Endothelial cell of umbilical vein (primary cell): ENCODE data around the gene ANKS1B. TPM values are rescaled to one million over a fixed set of nuclear protein-coding genes. Genes with fewer than 3 reads are reported as not detected.

ENCODE experiments used
- BruUV-seq: library from RNA; stranded (reverse); fragments of 400-500 nt; replicated peaks from 2 replicates; lab custom pipeline; 2021; lab: Mats Ljungman, UMichigan
- CTCF ChIA-PET: fragments of 300-600, 350-600 bp; sonication (Branson Sonifier 250); formaldehyde crosslinking; loops from one replicate; lab custom pipeline; 2021; ENCODE audit warnings: antibody characterized with exemption, inconsistent platforms; lab: Charles Lee
- POLR2A ChIA-PET: fragments of 300-600, 350-600 bp; sonication (Branson Sonifier 250); formaldehyde crosslinking; loops from one replicate; lab custom pipeline; 2021; ENCODE audit warnings: antibody characterized with exemption, inconsistent platforms; lab: Charles Lee
- DNase-seq: peaks from one replicate; pipeline ENCODE4 v3.0.0-alpha.2; 2011; ENCODE audit warnings: low read depth, low spot score
- FAIRE-seq: peaks from 2 replicates; lab custom pipeline; 2011; peaks lifted over from hg19 to GRCh38; lab: Jason Lieb, UNC
- H2AFZ ChIP-seq: 2 replicates; pipeline ENCODE4 v1.6.0; 2012; ENCODE audit warnings: low read depth, low read length, control low read depth, inconsistent platforms
- H3K27ac ChIP-seq: 2 replicates; pipeline ENCODE4 v1.5.1; 2011; ENCODE audit warnings: low read depth, mild to moderate bottlenecking, control low read depth, low read length, moderate library complexity; ENCODE audit not compliant: insufficient read depth
- H3K27me3 ChIP-seq, 2 experiments: 2 replicates each; pipeline versions ENCODE4 v1.6.0 to v1.6.1; 2011; ENCODE audit warnings: low read length in 2 of 2, mixed read lengths in 1 of 2; ENCODE audit not compliant: control insufficient read depth in 2 of 2, insufficient read depth in 2 of 2
- H3K36me3 ChIP-seq, 2 experiments: 2 replicates in 1 of 2; 3 replicates in 1 of 2; pipeline ENCODE4 v1.5.1; 2011; ENCODE audit warnings: low read length in 2 of 2, mild to moderate bottlenecking in 1 of 2, moderate library complexity in 1 of 2; ENCODE audit not compliant: control insufficient read depth in 2 of 2, insufficient read depth in 2 of 2; ENCODE audit errors: extremely low read depth in 1 of 2
- H3K4me1 ChIP-seq: 3 replicates; pipeline ENCODE4 v1.5.1; 2011; ENCODE audit warnings: mild to moderate bottlenecking, low read length; ENCODE audit not compliant: control insufficient read depth, insufficient read depth; ENCODE audit errors: extremely low read depth
- H3K4me2 ChIP-seq: 2 replicates; pipeline ENCODE4 v1.6.1; 2011; ENCODE audit warnings: low read length, control low read depth, mixed read lengths; ENCODE audit not compliant: insufficient read depth
- H3K4me3 ChIP-seq, 3 experiments: fragments of 200-600 bp in 1 of 3; sonication (generic), shearing (Covaris generic) in 1 of 3; replicated peaks in 1 of 3; 2 replicates each; pipeline ENCODE4 v1.5.1; 2011 to 2016; ENCODE audit warnings: control low read depth in 3 of 3, low read length in 3 of 3, mild to moderate bottlenecking in 2 of 3, inconsistent platforms in 1 of 3, low read depth in 1 of 3, moderate library complexity in 1 of 3; ENCODE audit not compliant: insufficient read depth in 1 of 3
- H3K79me2 ChIP-seq: 2 replicates; pipeline ENCODE4 v1.6.0; 2012; ENCODE audit warnings: low read length, inconsistent platforms; ENCODE audit not compliant: control insufficient read depth, insufficient read depth
- H3K9ac ChIP-seq: replicated peaks from 2 replicates; pipeline ENCODE3; 2011; ENCODE audit warnings: low read length, control low read depth; ENCODE audit not compliant: insufficient read depth; ENCODE audit errors: extremely low read depth
- H3K9me1 ChIP-seq: replicated peaks from 3 replicates; pipeline ENCODE4 v1.6.0; 2011; ENCODE audit warnings: mild to moderate bottlenecking, low read length; ENCODE audit not compliant: control insufficient read depth, insufficient read depth; ENCODE audit errors: extremely low read depth
- H3K9me3 ChIP-seq: replicated peaks from 2 replicates; pipeline ENCODE4 v1.5.1; 2012; ENCODE audit warnings: low read length, inconsistent platforms; ENCODE audit not compliant: control insufficient read depth, insufficient read depth
- H4K20me1 ChIP-seq: replicated peaks from 2 replicates; pipeline ENCODE3; 2011; ENCODE audit warnings: mild to moderate bottlenecking, low read length; ENCODE audit not compliant: control insufficient read depth, insufficient read depth; ENCODE audit errors: extremely low read depth
- CTCF ChIP-seq, 2 donors: IDR thresholded peaks; 1 replicate in 1 of 2; 2 replicates in 1 of 2; pipeline ENCODE4 v1.5.1; 2011; ENCODE audit warnings: low read length in 2 of 2, mild to moderate bottlenecking in 2 of 2, moderate library complexity in 2 of 2, control low read depth in 1 of 2, inconsistent platforms in 1 of 2, low read depth in 1 of 2; ENCODE audit not compliant: insufficient read depth in 1 of 2; ENCODE audit errors: extremely low read depth in 1 of 2
- EZH2 ChIP-seq: IDR thresholded peaks from 2 replicates; pipeline ENCODE4 v1.6.1; 2012; ENCODE audit warnings: borderline replicate concordance, low read depth, mild to moderate bottlenecking, moderate library complexity, low read length, inconsistent platforms; ENCODE audit not compliant: severe bottlenecking
- FOS ChIP-seq: IDR thresholded peaks from 2 replicates; pipeline ENCODE4 v1.6.1; 2011; ENCODE audit warnings: mild to moderate bottlenecking, low read length, moderate library complexity, borderline replicate concordance; ENCODE audit not compliant: insufficient read depth
- GATA2 ChIP-seq: IDR thresholded peaks from 2 replicates; pipeline ENCODE4 v1.7.0; 2011; ENCODE audit warnings: low read depth, mild to moderate bottlenecking, moderate library complexity, mixed read lengths, low read length; ENCODE audit not compliant: insufficient read length, insufficient read depth
- JUN ChIP-seq: IDR thresholded peaks from 2 replicates; pipeline ENCODE4 v1.6.1; 2011; ENCODE audit warnings: borderline replicate concordance, low read depth; ENCODE audit not compliant: insufficient read length, insufficient read depth
- MYC ChIP-seq: IDR thresholded peaks from one replicate; pipeline ENCODE4 v1.6.1; 2011; ENCODE audit warnings: mild to moderate bottlenecking, low read depth, low read length
- POLR2A ChIP-seq: IDR thresholded peaks from 2 replicates; pipeline ENCODE4 v1.6.1; 2012; ENCODE audit warnings: low read depth, mild to moderate bottlenecking, control low read depth, low read length
- POLR2AphosphoS5 ChIP-seq: IDR thresholded peaks from 2 replicates; pipeline ENCODE4 v1.6.1; 2012; ENCODE audit warnings: low read depth, mild to moderate bottlenecking, control low read depth, low read length, moderate library complexity; ENCODE audit not compliant: insufficient read depth
- dilution Hi-C: fragments of 300-500 bp; cut with MboI; formaldehyde crosslinking; loops from one replicate; pipeline ENCODE4 v1.15.0; 2019; ENCODE audit warnings: low sequenced_read_pairs; ENCODE audit not compliant: extremely low pct_ligation_motif_present
- intact Hi-C: fragments of 100-400 bp; cut with micrococcal nuclease; formaldehyde crosslinking; loops from one replicate; pipeline ENCODE4 v1.10.0; 2022
- polyA plus RNA-seq, 4 experiments: library from polyadenylated mRNA; depleted of rRNA in 3 of 4; stranded (reverse) in 3 of 4; unstranded in 1 of 4; fragments of >200 nt; gene quantifications; 2 replicates each; pipeline versions ENCODE4 v1.2.1 to v1.2.3, GENCODE V29; 2011 to 2012; ENCODE audit warnings: missing spikeins in 1 of 4
- total RNA-seq: library from RNA; stranded (reverse); gene quantifications from 2 replicates; pipeline ENCODE4 v1.2.3, GENCODE V29; 2021
- TF ChIP-seq, protein P1 (sequence below): IDR thresholded peaks from 2 replicates; pipeline ENCODE4 v1.6.1; 2011; ENCODE audit not compliant: insufficient read depth, insufficient read length

ANKS1B gene
- total and polyA plus RNA-seq, 2 donors (not counting 3 experiments of a cell fraction or from before 2014, with no cell fraction given), result 0.15 to 0.38 TPM

GRCh38 chr12:99981639-99982190 lies 3.0 kb downstream of the ANKS1B start:
- BruUV-seq, result no TSS peak
- Histone ChIP-seq H2AFZ (no peak overlapping the region), H3K9me3 (no peaks in the 10 kb centered on the region), H3K79me2 (no peaks in the 10 kb centered on the region), H3K9me1 (no peaks in the 10 kb centered on the region), H3K4me2 (no peak overlapping the region), H3K36me3 (no peaks in the 10 kb centered on the region), H3K27ac (no peak overlapping the region), H3K4me3 (no peak overlapping the region), H3K4me1 (peaks cover 7% of the 10 kb centered on the region), H3K9ac (no peak overlapping the region), H3K27me3 (peaks cover 7 to 30% of the 10 kb centered on the region in 2 experiments), H4K20me1 (no peaks in the 10 kb centered on the region)
- CTCF ChIA-PET, result no interaction called here
- DNase-seq, result no peak
- dilution Hi-C loops (no loop called here), intact Hi-C loops (no loop called here)
- POLR2A ChIA-PET, result no interaction called here
- TF ChIP-seq POLR2A (no peak), FOS (no peak), CTCF (IDR thresholded peaks at IDR 0.05; ENCODE audit: extremely low read depth in 1 of 2, insufficient read depth in 1 of 2, low read depth in 1 of 2, low read length in 2 of 2) (no peak), GATA2 (no peak), POLR2AphosphoS5 (no peak), JUN (no peak), EZH2 (no peak), MYC (no peak)
- TF ChIP-seq, protein P1, sequence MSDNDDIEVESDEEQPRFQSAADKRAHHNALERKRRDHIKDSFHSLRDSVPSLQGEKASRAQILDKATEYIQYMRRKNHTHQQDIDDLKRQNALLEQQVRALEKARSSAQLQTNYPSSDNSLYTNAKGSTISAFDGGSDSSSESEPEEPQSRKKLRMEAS, result no peak
- no peak for FAIRE-seq
